Measurements from ENCODE around the gene TTC12. TPM values are rescaled to one million over a fixed set of nuclear protein-coding genes. Genes with fewer than 3 reads are reported as not detected.

TTC12 gene
- total RNA-seq, 4 donors from 2014 or later = 10.8 to 23.5 (median 17.2) TPM

- H3K36me3 ChIP-seq = no peaks in the 10 kb centered on the region
- 77 to 82% methylated on average over 1 of the region's 1 CpG for WGBS, 2 donors (ENCODE audit: low coverage in 1 of 2)
- TF ChIP-seq POLR2A (IDR thresholded peaks at IDR 0.05) = no peak
- TF ChIP-seq, protein P1, sequence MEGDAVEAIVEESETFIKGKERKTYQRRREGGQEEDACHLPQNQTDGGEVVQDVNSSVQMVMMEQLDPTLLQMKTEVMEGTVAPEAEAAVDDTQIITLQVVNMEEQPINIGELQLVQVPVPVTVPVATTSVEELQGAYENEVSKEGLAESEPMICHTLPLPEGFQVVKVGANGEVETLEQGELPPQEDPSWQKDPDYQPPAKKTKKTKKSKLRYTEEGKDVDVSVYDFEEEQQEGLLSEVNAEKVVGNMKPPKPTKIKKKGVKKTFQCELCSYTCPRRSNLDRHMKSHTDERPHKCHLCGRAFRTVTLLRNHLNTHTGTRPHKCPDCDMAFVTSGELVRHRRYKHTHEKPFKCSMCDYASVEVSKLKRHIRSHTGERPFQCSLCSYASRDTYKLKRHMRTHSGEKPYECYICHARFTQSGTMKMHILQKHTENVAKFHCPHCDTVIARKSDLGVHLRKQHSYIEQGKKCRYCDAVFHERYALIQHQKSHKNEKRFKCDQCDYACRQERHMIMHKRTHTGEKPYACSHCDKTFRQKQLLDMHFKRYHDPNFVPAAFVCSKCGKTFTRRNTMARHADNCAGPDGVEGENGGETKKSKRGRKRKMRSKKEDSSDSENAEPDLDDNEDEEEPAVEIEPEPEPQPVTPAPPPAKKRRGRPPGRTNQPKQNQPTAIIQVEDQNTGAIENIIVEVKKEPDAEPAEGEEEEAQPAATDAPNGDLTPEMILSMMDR (IDR thresholded peaks at IDR 0.05) = no peak
- TF ChIP-seq POLR2AphosphoS5 (IDR thresholded peaks at IDR 0.05) = no peak
- no peak for TF ChIP-seq EP300 (IDR thresholded peaks at IDR 0.05)
- no peaks in the 10 kb centered on the region for H3K27me3 ChIP-seq
- H3K4me3 ChIP-seq = no peak overlapping the region
- H3K9me3 ChIP-seq = no peaks in the 10 kb centered on the region
- H3K4me1 ChIP-seq = peaks cover 0 to 14% (median 0%) of the 10 kb centered on the region in 3 donors
- no peak for ATAC-seq
- no peak overlapping the region for H3K27ac ChIP-seq
Measured at GRCh38 chr11:113378692-113379091, 64.3 kb downstream of the TTC12 start.

GRCh38 chr11:113382121-113382520, 67.7 kb downstream of the TTC12 start:
- H3K4me1 ChIP-seq = peaks cover 0 to 14% (median 0%) of the 10 kb centered on the region in 3 donors
- no peaks in the 10 kb centered on the region for H3K9me3 ChIP-seq
- no peak overlapping the region for H3K4me3 ChIP-seq
- ATAC-seq = no peak
- no peaks in the 10 kb centered on the region for H3K36me3 ChIP-seq
- peaks cover 7% of the 10 kb centered on the region for H3K27me3 ChIP-seq
- H3K27ac ChIP-seq = no peak overlapping the region
- TF ChIP-seq EP300 (IDR thresholded peaks at IDR 0.05) = no peak
- no peak for TF ChIP-seq POLR2AphosphoS5 (IDR thresholded peaks at IDR 0.05)
- TF ChIP-seq, protein P1 (IDR thresholded peaks at IDR 0.05) = no peak
- TF ChIP-seq POLR2A (IDR thresholded peaks at IDR 0.05) = no peak

GRCh38 chr11:113384551-113384950, 70.2 kb downstream of the TTC12 start:
- TF ChIP-seq POLR2A (IDR thresholded peaks at IDR 0.05) (no peak), POLR2AphosphoS5 (IDR thresholded peaks at IDR 0.05) (no peak), EP300 (IDR thresholded peaks at IDR 0.05) (no peak)
- TF ChIP-seq, protein P1 (IDR thresholded peaks at IDR 0.05) = no peak
- Histone ChIP-seq H3K27me3 (peaks cover 31% of the 10 kb centered on the region), H3K36me3 (no peaks in the 10 kb centered on the region), H3K4me3 (no peak overlapping the region), H3K4me1 (peaks cover 0 to 8% (median 0%) of the 10 kb centered on the region in 3 donors), H3K27ac (no peak overlapping the region), H3K9me3 (no peaks in the 10 kb centered on the region)
- no peak for ATAC-seq
- 37 to 53% methylated on average over 2 of the region's 3 CpGs for WGBS, 2 donors (ENCODE audit: low coverage in 1 of 2)

- H3K36me3 ChIP-seq = no peaks in the 10 kb centered on the region
- peaks cover 0 to 8% (median 0%) of the 10 kb centered on the region in 3 donors for H3K4me1 ChIP-seq
- H3K27ac ChIP-seq = no peak overlapping the region
- ATAC-seq = no peak
- 100% methylated on average over 3 of the region's 3 CpGs; no CpG with 5 or more reads in 1 of the 2 donors for WGBS, 2 donors (ENCODE audit: low coverage in 1 of 2)
- no peak overlapping the region for H3K4me3 ChIP-seq
- peaks cover 41% of the 10 kb centered on the region for H3K27me3 ChIP-seq
- TF ChIP-seq POLR2A (IDR thresholded peaks at IDR 0.05) = no peak
- TF ChIP-seq, protein P1 (IDR thresholded peaks at IDR 0.05) = no peak
- H3K9me3 ChIP-seq = no peaks in the 10 kb centered on the region
Measured at GRCh38 chr11:113385749-113386148, 71.4 kb downstream of the TTC12 start.

DNA sequence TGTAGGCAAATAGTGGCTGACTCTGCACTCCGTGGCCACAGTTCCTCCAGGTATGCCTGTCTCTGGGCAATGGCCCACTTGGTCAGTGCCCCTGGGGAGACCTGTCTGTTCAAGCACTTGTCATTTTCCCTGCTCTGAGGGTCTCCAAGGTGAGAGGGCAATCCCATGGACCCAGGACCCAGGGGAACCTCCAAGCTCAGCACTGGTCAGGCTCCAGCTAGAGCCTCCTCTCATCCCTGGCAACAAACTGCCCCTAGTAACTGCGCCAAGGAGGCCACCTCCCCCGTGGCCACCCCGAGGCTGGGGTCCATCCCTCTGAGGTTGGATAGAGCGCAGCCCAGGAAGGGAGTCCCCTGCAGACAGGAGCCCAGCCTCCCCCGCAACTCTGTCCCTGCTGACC, 72.5 kb downstream of the TTC12 start:
- no CpG with 5 or more reads among the region's 6 CpGs for WGBS, 2 donors (ENCODE audit: low coverage in 1 of 2)
- H3K27ac ChIP-seq = no peak overlapping the region
- TF ChIP-seq POLR2A (IDR thresholded peaks at IDR 0.05) = no peak
- TF ChIP-seq EP300 (IDR thresholded peaks at IDR 0.05) = no peak
- no peak for TF ChIP-seq POLR2AphosphoS5 (IDR thresholded peaks at IDR 0.05)
- TF ChIP-seq, protein P1 (IDR thresholded peaks at IDR 0.05) = no peak
- peaks cover 0 to 8% (median 0%) of the 10 kb centered on the region in 3 donors for H3K4me1 ChIP-seq
- H3K27me3 ChIP-seq = peaks cover 50% of the 10 kb centered on the region
- no peak overlapping the region for H3K4me3 ChIP-seq
- H3K9me3 ChIP-seq = no peaks in the 10 kb centered on the region
- H3K36me3 ChIP-seq = no peaks in the 10 kb centered on the region
- no peak for ATAC-seq
